HepG2 (cell line): ENCODE measurements around the gene CLBA1. TPM values are rescaled to one million over a fixed set of nuclear protein-coding genes. Genes with fewer than 3 reads are reported as not detected.
A peak's percentile ranks its signal among the peaks of the same experiment; 100 is the strongest.

Experiments
- CENPT ChIP-seq: sonication (generic); formaldehyde crosslinking; IDR thresholded peaks from 2 replicates; pipeline ENCODE4 v1.8.0; 2022; ENCODE audit warnings: low read depth, mild to moderate bottlenecking, moderate library complexity, missing genetic modification reagents
- GLI4 ChIP-seq: sonication (generic); formaldehyde crosslinking; IDR thresholded peaks from 2 replicates; pipeline ENCODE4 v1.5.1; 2020; ENCODE audit warnings: missing genetic modification reagents, mild to moderate bottlenecking, moderate library complexity, borderline replicate concordance
- ISL2 ChIP-seq: sonication (generic); formaldehyde crosslinking; IDR thresholded peaks from 2 replicates; pipeline ENCODE4 v1.5.0; 2020; ENCODE audit warnings: missing genetic modification reagents
- NFYC ChIP-seq: IDR thresholded peaks from 2 replicates; pipeline ENCODE4 v1.6.1; 2016; ENCODE audit warnings: missing genetic modification reagents, missing compliant biosample characterization
- NR2F2 ChIP-seq: IDR thresholded peaks from 2 replicates; pipeline ENCODE4 v1.6.1; 2012; ENCODE audit warnings: low read depth, inconsistent platforms, borderline replicate concordance
- RELA ChIP-seq: sonication (generic); formaldehyde crosslinking; IDR thresholded peaks from 2 replicates; pipeline ENCODE4 v1.4.0; 2020; ENCODE audit warnings: missing genetic modification reagents
- TOPORS ChIP-seq: sonication (generic); formaldehyde crosslinking; IDR thresholded peaks from 2 replicates; pipeline ENCODE4 v1.8.0; 2023; ENCODE audit warnings: mild to moderate bottlenecking, missing genetic modification reagents
- ZBTB14 ChIP-seq: sonication (generic); formaldehyde crosslinking; IDR thresholded peaks from 2 replicates; pipeline ENCODE4 v1.4.0; 2020; ENCODE audit warnings: missing genetic modification reagents
- ZBTB33 ChIP-seq: sonication (generic); formaldehyde crosslinking; IDR thresholded peaks from 2 replicates; pipeline ENCODE4 v1.4.0; 2020; ENCODE audit warnings: missing genetic modification reagents
- ZNF263 ChIP-seq: sonication (generic); formaldehyde crosslinking; IDR thresholded peaks from 2 replicates; pipeline ENCODE4 v1.4.0; 2020; ENCODE audit warnings: missing genetic modification reagents
- ZNF460 ChIP-seq: sonication (generic); formaldehyde crosslinking; IDR thresholded peaks from 2 replicates; pipeline ENCODE4 v1.5.1; 2020; ENCODE audit warnings: missing genetic modification reagents, mild to moderate bottlenecking, borderline replicate concordance
- ZSCAN31 ChIP-seq: sonication (generic); formaldehyde crosslinking; IDR thresholded peaks from 2 replicates; pipeline ENCODE4 v1.5.0; 2020; ENCODE audit warnings: low read depth, mild to moderate bottlenecking, missing genetic modification reagents
- polyA plus RNA-seq, 8 experiments: library from polyadenylated mRNA; depleted of rRNA in 3 of 8; stranded (reverse) in 7 of 8; unstranded in 1 of 8; fragments of >200 nt; fragmentation: Illumina TruSeq in 4 of 8; extraction: Trizol in 4 of 8; gene quantifications; 2 replicates each; pipeline versions ENCODE4 v1.2.1 to v1.2.3, GENCODE V29; 2011 to 2016; ENCODE audit warnings: low read depth in 4 of 8, missing spikeins in 1 of 8, mixed read lengths in 1 of 8; ENCODE audit not compliant: insufficient read depth in 1 of 8
- total RNA-seq, 5 experiments: library from RNA; depleted of rRNA; stranded (reverse); fragments of >200 nt; fragmentation: Illumina TruSeq; extraction: Trizol; gene quantifications; 2 replicates each; pipeline ENCODE4 v1.2.3, GENCODE V29; 2016; ENCODE audit warnings: low read depth in 1 of 5
- TF ChIP-seq, protein P1 (sequence below): sonication (generic); formaldehyde crosslinking; IDR thresholded peaks from 2 replicates; pipeline ENCODE4 v1.4.0; 2020; ENCODE audit warnings: mild to moderate bottlenecking, missing genetic modification reagents
- TF ChIP-seq, protein P2 (sequence below): sonication (generic); formaldehyde crosslinking; conservative IDR thresholded peaks from 2 replicates; pipeline ENCODE4 v1.8.1; 2023; ENCODE audit warnings: missing genetic modification reagents
- TF ChIP-seq, protein P3 (sequence below): IDR thresholded peaks from 2 replicates; pipeline ENCODE4 v1.6.1; 2016; ENCODE audit warnings: missing compliant biosample characterization, missing genetic modification reagents, borderline replicate concordance

The CLBA1 gene
- total and polyA plus RNA-seq, 2 of the 13 experiments (the other 11 are each of a cell fraction or from before 2014, with no cell fraction given) = 1.2 to 1.4 TPM

GRCh38 chr14:105020815-105021655 is 35.4 kb downstream of the CLBA1 start, which contains the start of gene CDCA4 (continued):
- 0 out of 2 replicates have a peak, but pooled peaks have one; percentile 49 for TF ChIP-seq ISL2 (CRISPR knock-in tag)
- peak; percentile 53 for TF ChIP-seq ZBTB14 (CRISPR knock-in tag)
- peak; percentile 63 for TF ChIP-seq TOPORS (CRISPR knock-in tag)
- peak; percentile 72; the same call in 1 of the 2 replicates for TF ChIP-seq GLI4
- TF ChIP-seq, protein P1, sequence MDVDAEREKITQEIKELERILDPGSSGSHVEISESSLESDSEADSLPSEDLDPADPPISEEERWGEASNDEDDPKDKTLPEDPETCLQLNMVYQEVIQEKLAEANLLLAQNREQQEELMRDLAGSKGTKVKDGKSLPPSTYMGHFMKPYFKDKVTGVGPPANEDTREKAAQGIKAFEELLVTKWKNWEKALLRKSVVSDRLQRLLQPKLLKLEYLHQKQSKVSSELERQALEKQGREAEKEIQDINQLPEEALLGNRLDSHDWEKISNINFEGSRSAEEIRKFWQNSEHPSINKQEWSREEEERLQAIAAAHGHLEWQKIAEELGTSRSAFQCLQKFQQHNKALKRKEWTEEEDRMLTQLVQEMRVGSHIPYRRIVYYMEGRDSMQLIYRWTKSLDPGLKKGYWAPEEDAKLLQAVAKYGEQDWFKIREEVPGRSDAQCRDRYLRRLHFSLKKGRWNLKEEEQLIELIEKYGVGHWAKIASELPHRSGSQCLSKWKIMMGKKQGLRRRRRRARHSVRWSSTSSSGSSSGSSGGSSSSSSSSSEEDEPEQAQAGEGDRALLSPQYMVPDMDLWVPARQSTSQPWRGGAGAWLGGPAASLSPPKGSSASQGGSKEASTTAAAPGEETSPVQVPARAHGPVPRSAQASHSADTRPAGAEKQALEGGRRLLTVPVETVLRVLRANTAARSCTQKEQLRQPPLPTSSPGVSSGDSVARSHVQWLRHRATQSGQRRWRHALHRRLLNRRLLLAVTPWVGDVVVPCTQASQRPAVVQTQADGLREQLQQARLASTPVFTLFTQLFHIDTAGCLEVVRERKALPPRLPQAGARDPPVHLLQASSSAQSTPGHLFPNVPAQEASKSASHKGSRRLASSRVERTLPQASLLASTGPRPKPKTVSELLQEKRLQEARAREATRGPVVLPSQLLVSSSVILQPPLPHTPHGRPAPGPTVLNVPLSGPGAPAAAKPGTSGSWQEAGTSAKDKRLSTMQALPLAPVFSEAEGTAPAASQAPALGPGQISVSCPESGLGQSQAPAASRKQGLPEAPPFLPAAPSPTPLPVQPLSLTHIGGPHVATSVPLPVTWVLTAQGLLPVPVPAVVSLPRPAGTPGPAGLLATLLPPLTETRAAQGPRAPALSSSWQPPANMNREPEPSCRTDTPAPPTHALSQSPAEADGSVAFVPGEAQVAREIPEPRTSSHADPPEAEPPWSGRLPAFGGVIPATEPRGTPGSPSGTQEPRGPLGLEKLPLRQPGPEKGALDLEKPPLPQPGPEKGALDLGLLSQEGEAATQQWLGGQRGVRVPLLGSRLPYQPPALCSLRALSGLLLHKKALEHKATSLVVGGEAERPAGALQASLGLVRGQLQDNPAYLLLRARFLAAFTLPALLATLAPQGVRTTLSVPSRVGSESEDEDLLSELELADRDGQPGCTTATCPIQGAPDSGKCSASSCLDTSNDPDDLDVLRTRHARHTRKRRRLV = no peak
- TF ChIP-seq ZBTB33 (CRISPR knock-in tag) = no peak
- TF ChIP-seq, protein P2, sequence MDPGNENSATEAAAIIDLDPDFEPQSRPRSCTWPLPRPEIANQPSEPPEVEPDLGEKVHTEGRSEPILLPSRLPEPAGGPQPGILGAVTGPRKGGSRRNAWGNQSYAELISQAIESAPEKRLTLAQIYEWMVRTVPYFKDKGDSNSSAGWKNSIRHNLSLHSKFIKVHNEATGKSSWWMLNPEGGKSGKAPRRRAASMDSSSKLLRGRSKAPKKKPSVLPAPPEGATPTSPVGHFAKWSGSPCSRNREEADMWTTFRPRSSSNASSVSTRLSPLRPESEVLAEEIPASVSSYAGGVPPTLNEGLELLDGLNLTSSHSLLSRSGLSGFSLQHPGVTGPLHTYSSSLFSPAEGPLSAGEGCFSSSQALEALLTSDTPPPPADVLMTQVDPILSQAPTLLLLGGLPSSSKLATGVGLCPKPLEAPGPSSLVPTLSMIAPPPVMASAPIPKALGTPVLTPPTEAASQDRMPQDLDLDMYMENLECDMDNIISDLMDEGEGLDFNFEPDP = no peak
- TF ChIP-seq, protein P3, sequence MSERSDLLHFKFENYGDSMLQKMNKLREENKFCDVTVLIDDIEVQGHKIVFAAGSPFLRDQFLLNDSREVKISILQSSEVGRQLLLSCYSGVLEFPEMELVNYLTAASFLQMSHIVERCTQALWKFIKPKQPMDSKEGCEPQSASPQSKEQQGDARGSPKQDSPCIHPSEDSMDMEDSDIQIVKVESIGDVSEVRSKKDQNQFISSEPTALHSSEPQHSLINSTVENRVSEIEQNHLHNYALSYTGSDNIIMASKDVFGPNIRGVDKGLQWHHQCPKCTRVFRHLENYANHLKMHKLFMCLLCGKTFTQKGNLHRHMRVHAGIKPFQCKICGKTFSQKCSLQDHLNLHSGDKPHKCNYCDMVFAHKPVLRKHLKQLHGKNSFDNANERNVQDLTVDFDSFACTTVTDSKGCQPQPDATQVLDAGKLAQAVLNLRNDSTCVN (CRISPR knock-in tag) = no peak
- no peak for TF ChIP-seq NR2F2
- TF ChIP-seq NFYC (CRISPR knock-in tag) = peak; percentile 78
- TF ChIP-seq ZNF460 = no peak
- peak; percentile 70; the same call in 1 of the 2 replicates for TF ChIP-seq ZSCAN31
- 0 out of 2 replicates have a peak, but pooled peaks have one; percentile 55 for TF ChIP-seq CENPT (CRISPR knock-in tag)
- TF ChIP-seq ZNF263 (CRISPR knock-in tag) = no peak
- no peak; the same call in 1 of the 2 replicates for TF ChIP-seq RELA (CRISPR knock-in tag)
